HepG2 (cell line): ENCODE data around the gene ERFL. TPM values are rescaled to one million over a fixed set of nuclear protein-coding genes. Genes with fewer than 3 reads are reported as not detected.

Experiments
- FOXA1 ChIP-seq, 2 experiments: fragments of 450-650 bp in 1 of 2; sonication (generic) in 1 of 2; formaldehyde crosslinking in 1 of 2; IDR thresholded peaks; 2 replicates each; pipeline versions ENCODE4 v1.4.0 to v1.6.1; 2016 to 2020; ENCODE audit warnings: missing genetic modification reagents in 1 of 2
- FUBP1 ChIP-seq: sonication (generic); formaldehyde crosslinking; IDR thresholded peaks from 2 replicates; pipeline ENCODE4 v1.5.1; 2020; ENCODE audit warnings: missing genetic modification reagents, mild to moderate bottlenecking, borderline replicate concordance
- MYC ChIP-seq: sonication (generic); formaldehyde crosslinking; IDR thresholded peaks from 2 replicates; pipeline ENCODE4 v1.9.0; 2021; ENCODE audit warnings: missing genetic modification reagents, borderline replicate concordance
- SNAI1 ChIP-seq: sonication (generic); formaldehyde crosslinking; IDR thresholded peaks from 2 replicates; pipeline ENCODE4 v1.5.0; 2020; ENCODE audit warnings: mild to moderate bottlenecking, missing genetic modification reagents, borderline replicate concordance
- SP4 ChIP-seq: sonication (generic); formaldehyde crosslinking; IDR thresholded peaks from 2 replicates; pipeline ENCODE4 v1.8.1; 2023; ENCODE audit warnings: mild to moderate bottlenecking, missing genetic modification reagents
- THAP9 ChIP-seq: sonication (generic); formaldehyde crosslinking; IDR thresholded peaks from 2 replicates; pipeline ENCODE4; 2020; ENCODE audit warnings: missing genetic modification reagents, mild to moderate bottlenecking, borderline replicate concordance
- ZNF121 ChIP-seq: sonication (generic); formaldehyde crosslinking; IDR thresholded peaks from 2 replicates; pipeline ENCODE4 v1.5.0; 2020; ENCODE audit warnings: mild to moderate bottlenecking, missing genetic modification reagents
- polyA plus RNA-seq, 8 experiments: library from polyadenylated mRNA; depleted of rRNA in 3 of 8; stranded (reverse) in 7 of 8; unstranded in 1 of 8; fragments of >200 nt; fragmentation: Illumina TruSeq in 4 of 8; extraction: Trizol in 4 of 8; gene quantifications; 2 replicates each; pipeline versions ENCODE4 v1.2.1 to v1.2.3, GENCODE V29; 2011 to 2016; ENCODE audit warnings: low read depth in 4 of 8, missing spikeins in 1 of 8, mixed read lengths in 1 of 8; ENCODE audit not compliant: insufficient read depth in 1 of 8
- total RNA-seq, 5 experiments: library from RNA; depleted of rRNA; stranded (reverse); fragments of >200 nt; fragmentation: Illumina TruSeq; extraction: Trizol; gene quantifications; 2 replicates each; pipeline ENCODE4 v1.2.3, GENCODE V29; 2016; ENCODE audit warnings: low read depth in 1 of 5

The ERFL gene
- total and polyA plus RNA-seq, 2 of the 13 experiments (the other 11 are each of a cell fraction or from before 2014, with no cell fraction given), result not detected

- no peak for TF ChIP-seq FUBP1 (CRISPR knock-in tag)
- peak; percentile 15; the same call in 1 of the 2 replicates for TF ChIP-seq MYC (CRISPR knock-in tag)
- TF ChIP-seq ZNF121 (CRISPR knock-in tag), result peak; percentile 96
- no peak for TF ChIP-seq FOXA1 (IDR thresholded peaks at IDR 0.05)
- TF ChIP-seq FOXA1 (CRISPR knock-in tag; IDR thresholded peaks at IDR 0.05), result no peak; the same call in 1 of the 2 replicates
- no peak for TF ChIP-seq SNAI1 (CRISPR knock-in tag)
- TF ChIP-seq THAP9, result peak; percentile 98
- peak; percentile 64 for TF ChIP-seq SP4 (CRISPR knock-in tag)
Measured at GRCh38 chr19:41959056-41960053, 31.1 kb upstream of the ERFL start, which contains the start of gene RABAC1 (continued).
